ENCODE results near the gene RAPGEF4. TPM values are rescaled to one million over a fixed set of nuclear protein-coding genes. Genes with fewer than 3 reads are reported as not detected.

Gene RAPGEF4
- total RNA-seq, 1 donor = 0.36 TPM

GRCh38 chr2:172877826-172878225 is 142.2 kb downstream of the RAPGEF4 start:
- H3K79me2 ChIP-seq (ENCODE audit: insufficient read depth, low read length) = no peaks in the 10 kb centered on the region
- no peaks in the 10 kb centered on the region for H3K9me3 ChIP-seq (ENCODE audit: low read depth, low read length)
- no peaks in the 10 kb centered on the region for H4K20me1 ChIP-seq (ENCODE audit: insufficient read depth, low read length)
- H2AFZ ChIP-seq (ENCODE audit: low read length) = no peak overlapping the region
- peak overlapping the region; percentile 20 for H3K4me2 ChIP-seq (ENCODE audit: insufficient read depth, low read length)
- no peak for DNase-seq (ENCODE audit: insufficient read length, low spot score, missing footprints)
- H3K27ac ChIP-seq (ENCODE audit: low read depth, low read length) = no peak overlapping the region
- H3K36me3 ChIP-seq (ENCODE audit: insufficient read depth, low read length) = no peaks in the 10 kb centered on the region
- TF ChIP-seq CTCF (IDR thresholded peaks at IDR 0.05; ENCODE audit: extremely low read depth, low read depth, low read length) = no peak
- peaks cover 16% of the 10 kb centered on the region for H3K27me3 ChIP-seq (ENCODE audit: insufficient read depth, low read length)
- no peak overlapping the region for H3K4me3 ChIP-seq (ENCODE audit: insufficient read depth, low read length)
- peaks cover 11% of the 10 kb centered on the region for H3K4me1 ChIP-seq (ENCODE audit: insufficient read depth, low read length)

DNA sequence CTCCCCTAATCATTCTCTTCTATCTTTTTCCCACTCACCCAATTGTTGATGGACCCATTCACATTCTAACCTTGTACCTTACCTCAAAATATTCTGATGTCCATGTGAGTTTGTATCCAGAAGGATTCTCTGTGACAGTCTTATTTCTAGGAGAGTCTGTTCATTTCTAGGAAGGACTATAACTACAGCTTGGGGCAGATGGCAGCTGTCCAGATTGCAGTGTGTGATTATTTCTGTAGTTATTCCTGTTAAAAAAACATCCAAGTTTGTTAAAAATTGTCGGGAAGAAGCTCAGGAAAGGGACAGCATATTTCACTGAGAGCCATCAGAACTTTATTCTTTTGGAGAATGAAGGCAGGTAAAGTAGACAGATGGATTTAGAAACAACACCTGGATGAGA is 142.6 kb downstream of the RAPGEF4 start:
- peak overlapping the region; percentile 20 for H3K4me2 ChIP-seq (ENCODE audit: insufficient read depth, low read length)
- no peaks in the 10 kb centered on the region for H3K9me3 ChIP-seq (ENCODE audit: low read depth, low read length)
- H3K4me1 ChIP-seq (ENCODE audit: insufficient read depth, low read length) = peaks cover 11% of the 10 kb centered on the region
- no peak for TF ChIP-seq CTCF (IDR thresholded peaks at IDR 0.05; ENCODE audit: extremely low read depth, low read depth, low read length)
- peaks cover 16% of the 10 kb centered on the region for H3K27me3 ChIP-seq (ENCODE audit: insufficient read depth, low read length)
- DNase-seq (ENCODE audit: insufficient read length, low spot score, missing footprints) = no peak
- no peak overlapping the region for H3K27ac ChIP-seq (ENCODE audit: low read depth, low read length)
- H2AFZ ChIP-seq (ENCODE audit: low read length) = no peak overlapping the region
- no peaks in the 10 kb centered on the region for H3K36me3 ChIP-seq (ENCODE audit: insufficient read depth, low read length)
- no peak overlapping the region for H3K4me3 ChIP-seq (ENCODE audit: insufficient read depth, low read length)
- H4K20me1 ChIP-seq (ENCODE audit: insufficient read depth, low read length) = no peaks in the 10 kb centered on the region
- H3K79me2 ChIP-seq (ENCODE audit: insufficient read depth, low read length) = no peaks in the 10 kb centered on the region

- TF ChIP-seq CTCF (IDR thresholded peaks at IDR 0.05; ENCODE audit: extremely low read depth, low read depth, low read length) = no peak
- H3K36me3 ChIP-seq (ENCODE audit: insufficient read depth, low read length) = no peaks in the 10 kb centered on the region
- H4K20me1 ChIP-seq (ENCODE audit: insufficient read depth, low read length) = no peaks in the 10 kb centered on the region
- no peaks in the 10 kb centered on the region for H3K79me2 ChIP-seq (ENCODE audit: insufficient read depth, low read length)
- no peaks in the 10 kb centered on the region for H3K9me3 ChIP-seq (ENCODE audit: low read depth, low read length)
- no peak overlapping the region for H3K27ac ChIP-seq (ENCODE audit: low read depth, low read length)
- H3K4me3 ChIP-seq (ENCODE audit: insufficient read depth, low read length) = no peak overlapping the region
- peaks cover 19% of the 10 kb centered on the region for H3K27me3 ChIP-seq (ENCODE audit: insufficient read depth, low read length)
- DNase-seq (ENCODE audit: insufficient read length, low spot score, missing footprints) = no peak
- H2AFZ ChIP-seq (ENCODE audit: low read length) = no peak overlapping the region
- no peak overlapping the region for H3K4me2 ChIP-seq (ENCODE audit: insufficient read depth, low read length)
- no peaks in the 10 kb centered on the region for H3K4me1 ChIP-seq (ENCODE audit: insufficient read depth, low read length)
Observed at GRCh38 chr2:172884336-172884735, 148.7 kb downstream of the RAPGEF4 start.

DNA sequence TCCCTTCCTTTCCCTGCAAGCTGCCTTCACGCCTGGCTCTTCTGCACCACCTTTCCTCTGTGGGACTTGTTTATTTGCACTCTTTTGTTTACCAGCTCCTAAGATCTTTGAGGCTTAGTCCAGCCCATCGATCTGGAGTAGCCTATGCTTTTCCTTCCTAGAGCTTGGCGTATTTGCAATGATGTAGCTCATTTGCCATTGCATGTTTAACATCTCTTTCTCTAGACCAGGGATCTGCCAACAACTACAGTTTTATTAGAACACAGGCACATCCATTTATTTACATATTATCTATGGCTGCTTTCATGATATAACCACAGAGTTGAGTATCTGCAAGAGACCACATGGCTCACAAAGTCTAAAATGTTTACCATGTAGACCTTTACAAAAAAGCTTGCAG is 150.4 kb downstream of the RAPGEF4 start:
- Histone ChIP-seq H3K4me2 (ENCODE audit: insufficient read depth, low read length) (no peak overlapping the region), H3K9me3 (ENCODE audit: low read depth, low read length) (no peaks in the 10 kb centered on the region), H3K27me3 (ENCODE audit: insufficient read depth, low read length) (peaks cover 22% of the 10 kb centered on the region), H3K36me3 (ENCODE audit: insufficient read depth, low read length) (no peaks in the 10 kb centered on the region), H2AFZ (ENCODE audit: low read length) (no peak overlapping the region), H3K79me2 (ENCODE audit: insufficient read depth, low read length) (no peaks in the 10 kb centered on the region), H4K20me1 (ENCODE audit: insufficient read depth, low read length) (no peaks in the 10 kb centered on the region), H3K4me1 (ENCODE audit: insufficient read depth, low read length) (no peaks in the 10 kb centered on the region), H3K27ac (ENCODE audit: low read depth, low read length) (no peak overlapping the region), H3K4me3 (ENCODE audit: insufficient read depth, low read length) (no peak overlapping the region)
- no peak for DNase-seq (ENCODE audit: insufficient read length, low spot score, missing footprints)
- TF ChIP-seq CTCF (IDR thresholded peaks at IDR 0.05; ENCODE audit: extremely low read depth, low read depth, low read length) = no peak
